Endothelial cell of umbilical vein (primary cell): ENCODE data around the gene TMEM145. TPM values are rescaled to one million over a fixed set of nuclear protein-coding genes. Genes with fewer than 3 reads are reported as not detected.

Experiments used
- BruUV-seq: library from RNA; stranded (reverse); fragments of 400-500 nt; replicated peaks from 2 replicates; lab custom pipeline; 2021; lab: Mats Ljungman, UMichigan
- CTCF ChIA-PET: fragments of 300-600, 350-600 bp; sonication (Branson Sonifier 250); formaldehyde crosslinking; loops from one replicate; lab custom pipeline; 2021; ENCODE audit warnings: antibody characterized with exemption, inconsistent platforms; lab: Charles Lee
- POLR2A ChIA-PET: fragments of 300-600, 350-600 bp; sonication (Branson Sonifier 250); formaldehyde crosslinking; loops from one replicate; lab custom pipeline; 2021; ENCODE audit warnings: antibody characterized with exemption, inconsistent platforms; lab: Charles Lee
- DNase-seq: peaks from one replicate; pipeline ENCODE4 v3.0.0-alpha.2; 2011; ENCODE audit warnings: low read depth, low spot score
- FAIRE-seq: peaks from 2 replicates; lab custom pipeline; 2011; peaks lifted over from hg19 to GRCh38; lab: Jason Lieb, UNC
- H2AFZ ChIP-seq: 2 replicates; pipeline ENCODE4 v1.6.0; 2012; ENCODE audit warnings: low read depth, low read length, control low read depth, inconsistent platforms
- H3K27ac ChIP-seq: 2 replicates; pipeline ENCODE4 v1.5.1; 2011; ENCODE audit warnings: low read depth, mild to moderate bottlenecking, control low read depth, low read length, moderate library complexity; ENCODE audit not compliant: insufficient read depth
- H3K27me3 ChIP-seq, 2 experiments: 2 replicates each; pipeline versions ENCODE4 v1.6.0 to v1.6.1; 2011; ENCODE audit warnings: low read length in 2 of 2, mixed read lengths in 1 of 2; ENCODE audit not compliant: control insufficient read depth in 2 of 2, insufficient read depth in 2 of 2
- H3K36me3 ChIP-seq, 2 experiments: 2 replicates in 1 of 2; 3 replicates in 1 of 2; pipeline ENCODE4 v1.5.1; 2011; ENCODE audit warnings: low read length in 2 of 2, mild to moderate bottlenecking in 1 of 2, moderate library complexity in 1 of 2; ENCODE audit not compliant: control insufficient read depth in 2 of 2, insufficient read depth in 2 of 2; ENCODE audit errors: extremely low read depth in 1 of 2
- H3K4me1 ChIP-seq: 3 replicates; pipeline ENCODE4 v1.5.1; 2011; ENCODE audit warnings: mild to moderate bottlenecking, low read length; ENCODE audit not compliant: control insufficient read depth, insufficient read depth; ENCODE audit errors: extremely low read depth
- H3K4me2 ChIP-seq: 2 replicates; pipeline ENCODE4 v1.6.1; 2011; ENCODE audit warnings: low read length, control low read depth, mixed read lengths; ENCODE audit not compliant: insufficient read depth
- H3K4me3 ChIP-seq, 3 experiments: fragments of 200-600 bp in 1 of 3; sonication (generic), shearing (Covaris generic) in 1 of 3; replicated peaks in 1 of 3; 2 replicates each; pipeline ENCODE4 v1.5.1; 2011 to 2016; ENCODE audit warnings: control low read depth in 3 of 3, low read length in 3 of 3, mild to moderate bottlenecking in 2 of 3, inconsistent platforms in 1 of 3, low read depth in 1 of 3, moderate library complexity in 1 of 3; ENCODE audit not compliant: insufficient read depth in 1 of 3
- H3K79me2 ChIP-seq: 2 replicates; pipeline ENCODE4 v1.6.0; 2012; ENCODE audit warnings: low read length, inconsistent platforms; ENCODE audit not compliant: control insufficient read depth, insufficient read depth
- H3K9ac ChIP-seq: replicated peaks from 2 replicates; pipeline ENCODE3; 2011; ENCODE audit warnings: low read length, control low read depth; ENCODE audit not compliant: insufficient read depth; ENCODE audit errors: extremely low read depth
- H3K9me1 ChIP-seq: replicated peaks from 3 replicates; pipeline ENCODE4 v1.6.0; 2011; ENCODE audit warnings: mild to moderate bottlenecking, low read length; ENCODE audit not compliant: control insufficient read depth, insufficient read depth; ENCODE audit errors: extremely low read depth
- H3K9me3 ChIP-seq: replicated peaks from 2 replicates; pipeline ENCODE4 v1.5.1; 2012; ENCODE audit warnings: low read length, inconsistent platforms; ENCODE audit not compliant: control insufficient read depth, insufficient read depth
- H4K20me1 ChIP-seq: replicated peaks from 2 replicates; pipeline ENCODE3; 2011; ENCODE audit warnings: mild to moderate bottlenecking, low read length; ENCODE audit not compliant: control insufficient read depth, insufficient read depth; ENCODE audit errors: extremely low read depth
- EZH2 ChIP-seq: IDR thresholded peaks from 2 replicates; pipeline ENCODE4 v1.6.1; 2012; ENCODE audit warnings: borderline replicate concordance, low read depth, mild to moderate bottlenecking, moderate library complexity, low read length, inconsistent platforms; ENCODE audit not compliant: severe bottlenecking
- JUN ChIP-seq: IDR thresholded peaks from 2 replicates; pipeline ENCODE4 v1.6.1; 2011; ENCODE audit warnings: borderline replicate concordance, low read depth; ENCODE audit not compliant: insufficient read length, insufficient read depth
- POLR2A ChIP-seq: IDR thresholded peaks from 2 replicates; pipeline ENCODE4 v1.6.1; 2012; ENCODE audit warnings: low read depth, mild to moderate bottlenecking, control low read depth, low read length
- POLR2AphosphoS5 ChIP-seq: IDR thresholded peaks from 2 replicates; pipeline ENCODE4 v1.6.1; 2012; ENCODE audit warnings: low read depth, mild to moderate bottlenecking, control low read depth, low read length, moderate library complexity; ENCODE audit not compliant: insufficient read depth
- dilution Hi-C: fragments of 300-500 bp; cut with MboI; formaldehyde crosslinking; loops from one replicate; pipeline ENCODE4 v1.15.0; 2019; ENCODE audit warnings: low sequenced_read_pairs; ENCODE audit not compliant: extremely low pct_ligation_motif_present
- intact Hi-C: fragments of 100-400 bp; cut with micrococcal nuclease; formaldehyde crosslinking; loops from one replicate; pipeline ENCODE4 v1.10.0; 2022
- polyA plus RNA-seq, 4 experiments: library from polyadenylated mRNA; depleted of rRNA in 3 of 4; stranded (reverse) in 3 of 4; unstranded in 1 of 4; fragments of >200 nt; gene quantifications; 2 replicates each; pipeline versions ENCODE4 v1.2.1 to v1.2.3, GENCODE V29; 2011 to 2012; ENCODE audit warnings: missing spikeins in 1 of 4
- total RNA-seq: library from RNA; stranded (reverse); gene quantifications from 2 replicates; pipeline ENCODE4 v1.2.3, GENCODE V29; 2021
- TF ChIP-seq, protein P1 (sequence below): IDR thresholded peaks from 2 replicates; pipeline ENCODE4 v1.6.1; 2011; ENCODE audit not compliant: insufficient read depth, insufficient read length
- TF ChIP-seq, protein P2 (sequence below), 2 donors: IDR thresholded peaks; 1 replicate in 1 of 2; 2 replicates in 1 of 2; pipeline ENCODE4 v1.5.1; 2011; ENCODE audit warnings: low read length in 2 of 2, mild to moderate bottlenecking in 2 of 2, moderate library complexity in 2 of 2, control low read depth in 1 of 2, inconsistent platforms in 1 of 2, low read depth in 1 of 2; ENCODE audit not compliant: insufficient read depth in 1 of 2; ENCODE audit errors: extremely low read depth in 1 of 2

The TMEM145 gene
- total and polyA plus RNA-seq, 2 donors (not counting 3 experiments of a cell fraction or from before 2014, with no cell fraction given) = not detected

DNA sequence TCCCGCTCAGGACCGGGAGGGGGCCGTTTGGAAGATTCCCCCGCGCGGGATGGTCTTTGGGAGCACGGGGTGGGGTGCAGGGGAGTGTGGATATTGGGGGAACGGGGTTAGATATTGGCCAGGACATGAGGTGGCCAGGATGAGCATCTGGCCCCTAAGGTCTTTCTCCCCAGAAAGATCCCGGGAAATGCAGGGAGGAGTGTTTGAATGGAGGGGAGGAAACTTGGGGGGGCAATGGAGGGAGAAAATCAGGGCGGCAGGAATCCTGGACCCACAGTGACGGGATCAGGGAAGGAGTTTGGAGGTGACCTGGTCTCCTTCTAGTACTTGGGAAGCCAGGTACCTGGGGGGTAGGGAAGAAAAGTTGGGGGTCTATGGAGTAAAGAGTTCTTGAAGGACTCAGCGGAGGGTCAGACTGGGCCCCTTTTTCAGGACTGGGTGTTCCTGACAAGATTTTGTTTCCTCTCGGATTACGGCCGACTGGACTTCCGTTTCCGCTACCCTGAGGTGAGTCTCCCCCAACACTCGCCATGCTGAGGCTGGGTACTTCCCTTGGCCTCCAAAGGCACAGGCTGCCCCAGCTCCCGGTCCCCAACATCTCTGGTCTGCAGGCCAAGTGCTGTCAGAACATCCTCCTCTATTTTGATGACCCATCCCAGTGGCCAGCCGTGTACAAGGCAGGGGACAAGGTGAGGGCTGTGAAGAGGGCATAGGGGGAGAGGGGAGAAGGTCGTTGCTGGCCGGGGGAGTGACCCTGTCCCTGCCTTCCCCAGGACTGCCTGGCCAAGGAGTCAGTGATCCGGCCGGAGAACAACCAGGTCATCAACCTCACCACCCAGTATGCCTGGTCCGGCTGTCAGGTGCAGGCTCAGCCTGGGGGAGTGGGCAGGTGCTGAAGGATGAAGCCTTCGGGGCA is 989 bp downstream of the TMEM145 start:
- BruUV-seq = no TSS peak
- Histone ChIP-seq H3K4me3 (no peak overlapping the region), H3K4me2 (no peak overlapping the region), H3K9ac (no peak overlapping the region), H2AFZ (no peak overlapping the region), H3K36me3 (no peaks in the 10 kb centered on the region), H4K20me1 (no peaks in the 10 kb centered on the region), H3K27ac (no peak overlapping the region), H3K9me3 (no peaks in the 10 kb centered on the region), H3K27me3 (peaks cover 13% of the 10 kb centered on the region in 2 experiments), H3K4me1 (no peaks in the 10 kb centered on the region), H3K79me2 (no peaks in the 10 kb centered on the region), H3K9me1 (no peaks in the 10 kb centered on the region)
- FAIRE-seq (no peak), DNase-seq (no peak)
- intact Hi-C loops (no loop called here), dilution Hi-C loops (no loop called here)
- TF ChIP-seq JUN (no peak), EZH2 (no peak), POLR2A (no peak), POLR2AphosphoS5 (no peak)
- TF ChIP-seq, protein P1, sequence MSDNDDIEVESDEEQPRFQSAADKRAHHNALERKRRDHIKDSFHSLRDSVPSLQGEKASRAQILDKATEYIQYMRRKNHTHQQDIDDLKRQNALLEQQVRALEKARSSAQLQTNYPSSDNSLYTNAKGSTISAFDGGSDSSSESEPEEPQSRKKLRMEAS = no peak
- TF ChIP-seq, protein P2, sequence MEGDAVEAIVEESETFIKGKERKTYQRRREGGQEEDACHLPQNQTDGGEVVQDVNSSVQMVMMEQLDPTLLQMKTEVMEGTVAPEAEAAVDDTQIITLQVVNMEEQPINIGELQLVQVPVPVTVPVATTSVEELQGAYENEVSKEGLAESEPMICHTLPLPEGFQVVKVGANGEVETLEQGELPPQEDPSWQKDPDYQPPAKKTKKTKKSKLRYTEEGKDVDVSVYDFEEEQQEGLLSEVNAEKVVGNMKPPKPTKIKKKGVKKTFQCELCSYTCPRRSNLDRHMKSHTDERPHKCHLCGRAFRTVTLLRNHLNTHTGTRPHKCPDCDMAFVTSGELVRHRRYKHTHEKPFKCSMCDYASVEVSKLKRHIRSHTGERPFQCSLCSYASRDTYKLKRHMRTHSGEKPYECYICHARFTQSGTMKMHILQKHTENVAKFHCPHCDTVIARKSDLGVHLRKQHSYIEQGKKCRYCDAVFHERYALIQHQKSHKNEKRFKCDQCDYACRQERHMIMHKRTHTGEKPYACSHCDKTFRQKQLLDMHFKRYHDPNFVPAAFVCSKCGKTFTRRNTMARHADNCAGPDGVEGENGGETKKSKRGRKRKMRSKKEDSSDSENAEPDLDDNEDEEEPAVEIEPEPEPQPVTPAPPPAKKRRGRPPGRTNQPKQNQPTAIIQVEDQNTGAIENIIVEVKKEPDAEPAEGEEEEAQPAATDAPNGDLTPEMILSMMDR (IDR thresholded peaks at IDR 0.05; ENCODE audit: extremely low read depth in 1 of 2, insufficient read depth in 1 of 2, low read depth in 1 of 2, low read length in 2 of 2) = peak in 1 of 2 donors; percentile 14
- CTCF ChIA-PET = interaction anchor here (1.0 to 1.2 kb wide), 3 partner anchors 9 to 17 kb away, joined by 3 to 5 read pairs (median 4); no protein-coding TSS in a partner anchor
- POLR2A ChIA-PET = no interaction called here
